GM18861 (cell line): ENCODE measurements around the gene SKIC2.
"Not testable (repeated sequence)": the region's sequence is repeated elsewhere in the genome, so short reads cannot be mapped to it uniquely, and the experiment has no call there.

Experiments
- ATAC-seq: cut with Tn5 transposase; IDR thresholded peaks from one replicate; pipeline ENCODE4 v1.9.1; 2021; ENCODE audit not compliant: unreplicated experiment

The SKIC2 gene

DNA sequence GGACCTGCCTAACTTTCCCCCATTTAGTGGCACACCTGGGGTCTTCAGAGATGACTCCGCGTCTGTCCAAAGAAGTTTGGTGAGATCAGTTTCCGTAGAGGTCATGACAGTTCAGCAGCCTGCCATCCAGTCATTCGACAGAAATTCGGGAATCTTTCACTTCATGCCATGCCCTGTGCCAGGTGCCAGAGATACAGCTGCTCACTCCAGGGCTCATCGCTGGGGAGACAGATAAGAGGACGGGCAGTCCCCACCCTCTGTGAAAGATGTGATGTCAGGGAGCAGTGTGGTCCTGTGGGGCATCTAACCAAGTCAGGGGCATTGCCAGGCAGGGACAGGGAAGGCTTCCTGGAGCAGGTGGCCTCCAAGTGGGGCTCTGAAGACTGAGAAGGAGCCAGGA lies 44.3 kb downstream of the SKIC2 start:
- ATAC-seq = not testable (repeated sequence)

DNA sequence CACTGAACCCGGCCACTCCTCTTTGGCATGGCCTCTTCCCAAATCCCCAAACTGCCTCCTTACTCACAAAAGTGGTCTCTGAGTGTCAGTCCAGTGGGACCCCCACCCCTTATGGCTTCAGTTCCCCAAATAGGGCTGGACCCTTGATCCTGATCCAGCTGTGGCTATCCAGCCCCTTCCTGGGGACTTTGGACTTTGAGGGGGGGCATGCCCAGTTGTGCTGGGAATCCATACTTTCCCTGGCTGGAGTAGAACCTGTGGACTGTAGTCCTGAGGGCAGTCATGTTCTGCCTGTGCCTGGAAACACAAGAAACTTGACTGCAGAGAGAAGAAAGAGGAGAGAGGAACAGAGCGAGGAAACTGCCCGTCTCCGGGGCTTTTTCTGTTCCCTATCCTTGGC lies 45.4 kb downstream of the SKIC2 start:
- ATAC-seq = not testable (repeated sequence)

DNA sequence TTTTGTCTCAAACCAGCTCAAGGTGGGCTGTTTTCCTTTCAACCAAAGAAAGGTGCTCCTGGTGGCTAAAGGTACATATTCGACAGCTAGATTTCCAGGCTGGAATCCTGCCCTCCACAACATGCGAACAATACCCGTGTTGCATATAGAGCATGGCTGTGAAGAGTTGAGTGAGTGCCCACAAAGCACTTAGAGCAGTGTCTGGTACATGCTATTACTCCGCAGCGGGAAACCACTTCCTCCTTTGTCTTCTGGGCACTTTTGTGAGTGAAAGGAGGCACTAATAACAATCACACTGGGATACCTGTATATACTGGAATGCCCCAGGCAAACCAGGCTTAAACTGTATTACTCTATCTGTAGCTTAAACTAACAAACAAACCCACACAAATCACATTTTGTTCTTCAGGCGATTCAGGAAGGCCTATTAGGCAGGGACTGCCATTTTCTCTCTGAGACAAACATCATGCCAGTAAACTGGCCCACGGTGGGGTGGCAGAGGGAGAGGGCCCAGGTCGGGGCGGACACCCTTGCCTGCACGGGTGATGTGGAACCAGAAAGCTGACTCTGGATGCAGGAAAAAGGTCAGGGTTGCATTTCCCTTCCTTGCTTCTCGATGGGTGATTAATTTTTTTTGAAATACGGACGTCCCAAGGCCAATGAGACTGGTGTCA lies 46.0 kb downstream of the SKIC2 start:
- not testable (repeated sequence) for ATAC-seq

DNA sequence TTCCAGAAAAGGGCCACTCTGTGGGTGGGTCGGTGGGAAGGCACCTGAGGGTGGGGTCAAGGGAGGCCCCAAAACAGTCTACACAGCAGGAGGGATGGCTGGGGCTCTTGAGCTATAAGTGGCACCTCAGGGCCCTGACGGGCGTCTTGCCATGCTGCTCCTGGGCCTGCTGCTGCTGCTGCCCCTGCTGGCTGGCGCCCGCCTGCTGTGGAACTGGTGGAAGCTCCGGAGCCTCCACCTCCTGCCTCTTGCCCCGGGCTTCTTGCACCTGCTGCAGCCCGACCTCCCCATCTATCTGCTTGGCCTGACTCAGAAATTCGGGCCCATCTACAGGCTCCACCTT lies 46.5 kb downstream of the SKIC2 start:
- ATAC-seq = not testable (repeated sequence)

DNA sequence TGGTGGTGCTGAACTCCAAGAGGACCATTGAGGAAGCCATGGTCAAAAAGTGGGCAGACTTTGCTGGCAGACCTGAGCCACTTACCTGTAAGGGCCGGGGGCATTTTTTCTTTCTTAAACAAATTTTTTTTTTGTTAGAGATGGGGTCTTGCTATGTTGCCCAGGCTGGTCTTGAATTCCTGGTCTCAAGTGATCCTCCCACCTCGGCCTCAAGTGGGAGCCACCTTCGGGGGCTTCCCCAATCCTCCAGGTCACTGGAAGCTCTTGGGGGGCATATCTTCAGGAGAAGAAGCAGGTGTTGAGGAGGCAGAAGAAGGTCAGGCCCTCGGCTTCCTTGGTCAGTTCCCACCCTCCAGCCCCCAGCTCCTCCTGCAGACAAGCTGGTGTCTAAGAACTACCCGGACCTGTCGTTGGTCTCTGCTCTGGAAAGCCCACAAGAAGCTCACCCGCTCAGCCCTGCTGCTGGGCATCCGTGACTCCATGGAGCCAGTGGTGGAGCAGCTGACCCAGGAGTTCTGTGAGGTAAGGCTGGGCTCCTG lies 47.1 kb downstream of the SKIC2 start:
- not testable (repeated sequence) for ATAC-seq

DNA sequence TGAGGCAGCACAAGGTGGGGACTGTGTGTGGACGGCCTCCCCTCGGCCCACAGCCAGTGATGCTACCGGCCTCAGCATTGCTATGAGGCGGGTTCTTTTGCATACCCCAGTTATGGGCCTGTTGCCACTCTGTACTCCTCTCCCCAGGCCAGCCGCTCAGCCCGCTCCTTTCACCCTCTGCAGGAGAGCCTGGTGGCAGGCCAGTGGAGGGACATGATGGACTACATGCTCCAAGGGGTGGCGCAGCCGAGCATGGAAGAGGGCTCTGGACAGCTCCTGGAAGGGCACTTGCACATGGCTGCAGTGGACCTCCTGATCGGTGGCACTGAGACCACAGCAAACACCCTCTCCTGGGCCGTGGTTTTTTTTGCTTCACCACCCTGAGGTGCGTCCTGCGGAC lies 48.1 kb downstream of the SKIC2 start:
- not testable (repeated sequence) for ATAC-seq

DNA sequence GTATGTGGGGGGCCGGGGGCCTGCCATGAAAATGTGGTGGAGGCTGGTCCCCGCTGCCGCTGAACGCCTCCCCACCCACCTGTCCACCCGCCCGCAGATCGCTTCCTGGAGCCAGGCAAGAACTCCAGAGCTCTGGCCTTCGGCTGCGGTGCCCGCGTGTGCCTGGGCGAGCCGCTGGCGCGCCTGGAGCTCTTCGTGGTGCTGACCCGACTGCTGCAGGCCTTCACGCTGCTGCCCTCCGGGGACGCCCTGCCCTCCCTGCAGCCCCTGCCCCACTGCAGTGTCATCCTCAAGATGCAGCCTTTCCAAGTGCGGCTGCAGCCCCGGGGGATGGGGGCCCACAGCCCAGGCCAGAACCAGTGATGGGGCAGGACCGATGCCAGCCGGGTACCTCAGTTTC lies 49.1 kb downstream of the SKIC2 start:
- ATAC-seq = not testable (repeated sequence)

DNA sequence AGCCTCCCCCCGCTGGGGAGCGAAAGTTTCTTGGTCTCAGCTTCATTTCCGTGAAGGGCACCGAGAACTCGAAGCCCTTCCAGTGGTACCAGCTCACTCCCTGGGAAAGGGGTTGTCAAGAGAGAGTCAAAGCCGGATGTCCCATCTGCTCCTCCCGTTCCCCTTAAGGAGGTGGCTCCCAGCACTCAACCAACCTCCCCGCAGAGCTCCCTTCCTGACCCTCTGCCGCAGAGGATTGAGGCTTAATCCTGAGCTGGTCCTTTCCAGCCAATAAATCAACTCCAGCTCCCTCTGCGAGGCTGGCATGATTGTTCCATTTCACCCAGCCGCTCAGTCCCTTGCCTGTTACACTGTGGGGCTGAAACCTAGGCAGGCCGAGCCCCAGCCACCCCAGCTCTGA lies 49.6 kb downstream of the SKIC2 start:
- ATAC-seq = not testable (repeated sequence)

DNA sequence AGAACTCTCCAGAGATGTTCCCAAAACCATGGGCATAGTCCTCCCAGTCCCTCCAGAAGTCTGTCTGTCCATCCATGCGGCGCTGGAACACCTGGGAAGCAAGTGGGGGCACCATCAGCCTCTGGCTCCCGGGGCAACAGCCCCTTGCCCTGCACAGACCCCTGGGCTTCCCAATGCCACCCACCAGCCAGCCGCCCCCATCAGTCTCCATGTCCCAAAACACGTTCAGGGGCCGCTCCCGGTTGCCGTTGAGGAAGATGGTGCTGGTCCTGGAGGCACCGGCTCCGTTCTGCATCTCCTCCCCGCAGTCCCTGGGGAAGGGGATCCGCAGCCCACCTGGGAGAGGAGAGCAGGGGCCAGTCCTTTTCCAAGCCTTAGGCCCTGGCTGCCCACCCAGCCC lies 50.6 kb downstream of the SKIC2 start:
- not testable (repeated sequence) for ATAC-seq

DNA sequence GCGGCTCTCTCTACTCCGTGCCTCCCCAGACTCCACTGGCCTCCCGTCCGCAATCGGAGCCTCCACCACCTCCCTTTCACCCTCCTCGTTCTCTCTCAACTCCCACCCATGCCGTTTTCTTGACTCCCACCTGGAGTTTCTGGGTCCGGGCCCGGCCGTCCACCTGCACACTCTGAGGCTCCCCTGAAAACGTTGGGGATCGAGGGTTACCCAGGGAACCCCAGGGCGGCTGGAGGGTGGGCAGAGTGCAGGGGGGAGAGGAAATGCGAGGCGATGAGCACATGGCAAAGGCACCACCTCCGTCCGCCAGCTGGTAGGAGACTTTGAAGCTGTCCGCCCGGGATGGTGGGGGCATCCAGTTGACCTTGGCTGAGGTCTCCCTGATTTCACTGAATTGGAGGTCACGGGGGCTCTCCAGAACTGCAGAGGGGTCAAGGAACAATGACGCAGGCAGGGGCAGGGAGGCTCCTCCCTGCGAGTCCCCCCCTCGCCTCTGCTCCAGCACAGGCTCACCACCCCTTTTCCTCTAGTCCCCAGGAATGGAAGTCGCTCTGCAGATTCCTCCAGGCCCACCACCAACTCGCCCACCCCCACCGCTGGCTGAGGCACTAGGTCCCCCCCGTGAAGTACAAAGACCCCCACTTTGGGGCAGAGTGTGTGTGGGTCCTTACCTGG lies 52.0 kb downstream of the SKIC2 start:
- ATAC-seq = not testable (repeated sequence)

DNA sequence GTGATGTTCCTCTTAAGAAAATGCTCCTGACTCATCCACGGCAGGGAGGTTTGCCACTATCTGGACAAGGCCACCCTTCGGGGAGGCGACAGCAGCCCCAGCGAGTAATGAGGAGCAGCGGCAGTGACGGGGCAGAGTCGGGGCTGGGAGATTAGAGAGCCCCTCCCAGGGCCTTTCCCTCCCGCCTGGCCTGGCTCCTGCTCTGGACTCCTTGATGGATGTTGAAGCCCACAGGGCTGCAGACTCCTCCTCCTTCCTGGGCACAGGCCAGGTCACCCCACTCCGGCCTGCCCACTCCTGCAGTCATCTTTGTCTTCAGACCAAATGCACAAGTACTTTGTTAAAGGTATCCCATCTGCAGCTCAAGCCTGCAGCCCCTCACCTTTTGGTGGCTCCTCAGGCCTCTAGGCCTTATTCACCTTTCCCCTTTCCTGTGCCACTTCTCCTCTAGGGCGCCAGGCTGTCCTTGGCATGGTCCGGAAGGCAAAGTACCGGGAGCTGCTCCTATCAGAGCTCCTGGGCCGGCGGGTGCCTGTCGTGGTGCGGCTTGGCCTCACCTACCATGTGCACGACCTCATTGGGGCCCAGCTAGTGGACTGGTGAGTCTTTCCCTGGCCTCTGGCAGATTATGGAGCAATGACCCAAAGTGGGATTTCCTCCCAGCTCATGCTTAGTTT lies 54.1 kb downstream of the SKIC2 start:
- ATAC-seq = not testable (repeated sequence)

DNA sequence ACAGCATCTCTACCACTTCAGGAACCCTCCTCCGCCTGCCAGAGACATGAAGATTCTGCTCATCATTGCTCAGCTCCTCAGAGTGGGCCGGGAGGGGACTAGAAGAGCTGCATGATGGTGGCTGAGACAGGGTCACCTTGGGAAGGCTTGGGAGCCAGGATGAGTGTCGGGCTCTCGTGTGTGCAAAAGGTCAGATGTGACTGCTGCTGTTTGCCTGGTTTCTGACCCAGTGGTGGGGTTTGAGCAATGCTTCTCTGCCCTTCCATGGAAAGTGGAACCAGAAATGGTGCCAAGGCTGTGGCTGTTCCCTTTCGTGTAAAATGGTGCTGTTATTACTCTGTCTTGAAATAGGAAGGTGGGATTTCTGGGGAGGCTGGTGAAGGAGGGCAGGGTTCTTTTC lies 54.8 kb downstream of the SKIC2 start:
- ATAC-seq = not testable (repeated sequence)

DNA sequence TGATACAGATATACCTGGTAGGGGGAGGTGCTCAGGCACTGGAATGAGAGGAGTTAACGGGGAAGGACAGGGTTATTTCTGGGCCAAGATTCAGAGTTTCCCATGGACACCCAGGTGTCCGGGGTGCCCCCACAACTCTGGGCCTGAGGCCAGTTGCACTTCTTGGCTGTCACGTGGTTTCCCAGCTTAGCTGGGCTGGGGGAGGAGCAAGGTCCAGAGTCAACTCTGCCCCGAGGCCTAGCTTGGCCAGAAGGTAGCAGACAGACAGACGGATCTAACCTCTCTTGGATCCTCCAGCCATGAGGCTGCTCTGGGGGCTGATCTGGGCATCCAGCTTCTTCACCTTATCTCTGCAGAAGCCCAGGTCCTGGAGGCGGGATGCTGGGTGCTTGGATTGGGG lies 55.6 kb downstream of the SKIC2 start, which contains the start of gene C4B:
C4B (plus strand) TSS at position 249 of the 400 bp plus-strand sequence; CDS start at position 300, 51 bp downstream.
- ATAC-seq = not testable (repeated sequence)
